Measurements from ENCODE around the gene ELMO1. TPM values are rescaled to one million over a fixed set of nuclear protein-coding genes. Genes with fewer than 3 reads are reported as not detected.

The ELMO1 gene, protein sequence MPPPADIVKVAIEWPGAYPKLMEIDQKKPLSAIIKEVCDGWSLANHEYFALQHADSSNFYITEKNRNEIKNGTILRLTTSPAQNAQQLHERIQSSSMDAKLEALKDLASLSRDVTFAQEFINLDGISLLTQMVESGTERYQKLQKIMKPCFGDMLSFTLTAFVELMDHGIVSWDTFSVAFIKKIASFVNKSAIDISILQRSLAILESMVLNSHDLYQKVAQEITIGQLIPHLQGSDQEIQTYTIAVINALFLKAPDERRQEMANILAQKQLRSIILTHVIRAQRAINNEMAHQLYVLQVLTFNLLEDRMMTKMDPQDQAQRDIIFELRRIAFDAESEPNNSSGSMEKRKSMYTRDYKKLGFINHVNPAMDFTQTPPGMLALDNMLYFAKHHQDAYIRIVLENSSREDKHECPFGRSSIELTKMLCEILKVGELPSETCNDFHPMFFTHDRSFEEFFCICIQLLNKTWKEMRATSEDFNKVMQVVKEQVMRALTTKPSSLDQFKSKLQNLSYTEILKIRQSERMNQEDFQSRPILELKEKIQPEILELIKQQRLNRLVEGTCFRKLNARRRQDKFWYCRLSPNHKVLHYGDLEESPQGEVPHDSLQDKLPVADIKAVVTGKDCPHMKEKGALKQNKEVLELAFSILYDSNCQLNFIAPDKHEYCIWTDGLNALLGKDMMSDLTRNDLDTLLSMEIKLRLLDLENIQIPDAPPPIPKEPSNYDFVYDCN
- total RNA-seq (2022; extraction: Qiagen RNA extraction; ENCODE audit: low read depth): 1.4 to 2.5 TPM (median 2.0 TPM) in 5 replicates

DNA sequence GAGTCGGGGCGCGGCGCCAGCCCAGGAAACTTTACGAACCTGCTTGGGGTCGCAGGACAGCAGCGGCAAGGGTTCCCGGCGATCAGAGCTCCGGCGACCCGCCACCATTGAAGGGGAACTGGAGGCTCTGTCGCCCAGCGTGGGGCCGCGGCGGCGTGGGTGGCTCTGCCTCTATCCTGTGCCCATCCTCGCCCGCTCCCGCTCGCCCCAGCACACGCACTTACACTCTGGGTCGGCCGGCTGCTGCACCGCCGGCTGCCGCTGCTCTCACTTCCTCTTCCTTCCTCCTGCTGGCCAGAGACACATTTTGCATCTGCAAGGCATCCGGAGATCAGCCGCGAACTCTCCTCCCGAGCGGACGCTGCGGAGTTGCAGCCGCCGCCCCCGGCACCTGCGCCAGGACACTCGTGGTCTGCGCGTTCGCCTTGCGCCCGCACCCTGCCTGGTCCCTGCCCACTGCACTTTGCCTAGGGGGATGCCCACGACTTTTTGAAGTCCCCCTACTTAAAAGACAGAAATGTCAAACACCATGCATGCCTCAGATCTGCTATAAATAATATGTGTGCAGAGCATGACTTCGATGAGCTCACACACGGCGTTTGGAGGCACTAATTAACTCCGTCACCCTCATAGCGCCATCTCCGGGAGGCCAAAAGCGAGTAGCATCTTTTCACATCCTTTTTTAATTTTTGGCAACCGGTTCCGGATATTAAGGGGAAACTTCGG lies at the start of gene ELMO1:
TSS of gene ELMO1 (minus strand) at position 229 of the 726 bp plus-strand sequence. CDS start 106,174 bp downstream, outside the sequence.

Other genes starting within 250 kb of the ELMO1 start
- not detected in 5 replicates for gene GPR141, start 234.9 kb upstream of the ELMO1 start, total RNA-seq (2022; extraction: Qiagen RNA extraction; ENCODE audit: low read depth)